ENCODE results near the gene BPI.

DNA sequence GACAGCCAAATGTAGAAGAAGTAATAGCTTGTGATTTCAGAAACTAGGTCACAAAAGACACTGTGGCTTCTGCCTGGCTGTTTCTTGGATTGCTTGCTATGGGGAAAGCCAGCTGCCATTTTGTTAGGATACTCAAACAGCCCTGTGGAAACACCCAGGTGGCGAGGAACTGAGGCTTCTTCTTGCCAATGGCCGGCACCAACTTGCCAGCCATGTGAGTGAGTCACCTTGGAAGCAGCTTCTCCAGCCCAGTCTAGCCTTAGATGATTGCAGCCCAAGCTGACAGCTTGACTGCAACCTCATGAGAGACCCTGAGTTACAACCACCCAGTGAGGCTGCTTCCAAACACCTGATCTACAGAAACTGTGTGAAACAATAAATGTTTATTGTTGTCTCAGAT is 31.6 kb upstream of the BPI start:
- TF ChIP-seq, protein P1, sequence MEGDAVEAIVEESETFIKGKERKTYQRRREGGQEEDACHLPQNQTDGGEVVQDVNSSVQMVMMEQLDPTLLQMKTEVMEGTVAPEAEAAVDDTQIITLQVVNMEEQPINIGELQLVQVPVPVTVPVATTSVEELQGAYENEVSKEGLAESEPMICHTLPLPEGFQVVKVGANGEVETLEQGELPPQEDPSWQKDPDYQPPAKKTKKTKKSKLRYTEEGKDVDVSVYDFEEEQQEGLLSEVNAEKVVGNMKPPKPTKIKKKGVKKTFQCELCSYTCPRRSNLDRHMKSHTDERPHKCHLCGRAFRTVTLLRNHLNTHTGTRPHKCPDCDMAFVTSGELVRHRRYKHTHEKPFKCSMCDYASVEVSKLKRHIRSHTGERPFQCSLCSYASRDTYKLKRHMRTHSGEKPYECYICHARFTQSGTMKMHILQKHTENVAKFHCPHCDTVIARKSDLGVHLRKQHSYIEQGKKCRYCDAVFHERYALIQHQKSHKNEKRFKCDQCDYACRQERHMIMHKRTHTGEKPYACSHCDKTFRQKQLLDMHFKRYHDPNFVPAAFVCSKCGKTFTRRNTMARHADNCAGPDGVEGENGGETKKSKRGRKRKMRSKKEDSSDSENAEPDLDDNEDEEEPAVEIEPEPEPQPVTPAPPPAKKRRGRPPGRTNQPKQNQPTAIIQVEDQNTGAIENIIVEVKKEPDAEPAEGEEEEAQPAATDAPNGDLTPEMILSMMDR (IDR thresholded peaks at IDR 0.05), result no peak
- no peak for TF ChIP-seq POLR2A (IDR thresholded peaks at IDR 0.05)
